ENCODE data around the gene KLRG1.

Gene KLRG1

GRCh38 chr12:8989413-8989812, at the start of gene KLRG1:
Gene KLRG1, plus strand, starts transcription at chr12:8989546. Its CDS starts 90 bp downstream, at chr12:8989636.
- Mint-ChIP-seq H3K27ac (peak within 1 kb of the TSS; percentile 84), H3K4me3 (peak within 1 kb of the TSS; percentile 51)
- DNase-seq: no peak

DNA sequence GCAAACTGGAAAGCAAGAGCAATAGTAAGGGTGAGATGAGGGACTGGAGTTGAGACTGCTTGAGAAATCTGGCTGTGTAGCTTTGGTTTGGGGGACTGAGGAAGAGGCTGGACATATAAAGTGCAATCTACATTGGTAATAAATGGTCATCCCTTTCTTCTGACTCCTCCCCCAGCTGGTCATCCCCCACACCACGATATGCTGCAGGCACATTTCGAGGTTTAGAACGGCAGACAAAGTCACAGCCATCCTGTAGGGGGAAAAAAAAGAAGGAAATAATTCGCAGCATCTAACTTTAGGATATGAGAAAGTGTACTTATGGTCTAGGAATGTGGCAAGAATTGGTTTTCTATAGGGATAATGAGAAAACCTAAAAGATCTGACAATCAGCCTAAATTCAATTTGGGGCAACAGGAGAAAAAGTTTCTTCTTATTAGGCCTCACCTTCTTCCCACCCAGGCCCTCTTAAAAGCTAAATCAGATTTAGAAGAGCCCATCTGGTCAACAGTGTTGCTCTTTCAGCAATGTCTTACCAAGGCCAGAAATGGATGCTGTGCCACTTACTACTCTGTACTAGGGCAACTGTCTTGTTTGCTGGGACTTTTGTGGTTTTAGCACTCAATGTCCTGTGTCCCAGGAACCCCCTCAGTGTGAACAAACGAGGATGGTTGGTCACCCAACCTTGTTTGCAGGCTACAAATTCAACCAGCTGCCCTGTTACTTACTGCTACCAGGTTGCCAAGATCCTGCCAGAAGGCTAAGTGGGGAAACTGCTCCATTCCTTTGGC, 47.5 kb upstream of the KLRG1 start:
- CTCF ChIA-PET: no interaction called here
- H3K9me3 Mint-ChIP-seq: no peaks in the 10 kb centered on the region
- peak overlapping the region; percentile 21 for H3K27ac Mint-ChIP-seq
- H3K4me1 Mint-ChIP-seq: peaks cover 12% of the 10 kb centered on the region
- no peaks in the 10 kb centered on the region for H3K27me3 Mint-ChIP-seq
- no peak for DNase-seq
- H3K4me3 Mint-ChIP-seq: no peak overlapping the region
- peaks cover 51% of the 10 kb centered on the region for H3K36me3 Mint-ChIP-seq

More at GRCh38 chr12:8989413-8989812, at the start of gene KLRG1:
- H3K9me3 Mint-ChIP-seq: peaks cover 5% of the 10 kb centered on the region
- H3K36me3 Mint-ChIP-seq: peaks cover 11% of the 10 kb centered on the region
- no peaks in the 10 kb centered on the region for H3K27me3 Mint-ChIP-seq
- CTCF ChIA-PET: interaction anchor here (0.6 to 0.9 kb wide), 2 partner anchors 45 to 449 kb away, joined by 3 read pairs; no protein-coding TSS in a partner anchor
- H3K4me1 Mint-ChIP-seq: peaks cover 65% of the 10 kb centered on the region

DNA sequence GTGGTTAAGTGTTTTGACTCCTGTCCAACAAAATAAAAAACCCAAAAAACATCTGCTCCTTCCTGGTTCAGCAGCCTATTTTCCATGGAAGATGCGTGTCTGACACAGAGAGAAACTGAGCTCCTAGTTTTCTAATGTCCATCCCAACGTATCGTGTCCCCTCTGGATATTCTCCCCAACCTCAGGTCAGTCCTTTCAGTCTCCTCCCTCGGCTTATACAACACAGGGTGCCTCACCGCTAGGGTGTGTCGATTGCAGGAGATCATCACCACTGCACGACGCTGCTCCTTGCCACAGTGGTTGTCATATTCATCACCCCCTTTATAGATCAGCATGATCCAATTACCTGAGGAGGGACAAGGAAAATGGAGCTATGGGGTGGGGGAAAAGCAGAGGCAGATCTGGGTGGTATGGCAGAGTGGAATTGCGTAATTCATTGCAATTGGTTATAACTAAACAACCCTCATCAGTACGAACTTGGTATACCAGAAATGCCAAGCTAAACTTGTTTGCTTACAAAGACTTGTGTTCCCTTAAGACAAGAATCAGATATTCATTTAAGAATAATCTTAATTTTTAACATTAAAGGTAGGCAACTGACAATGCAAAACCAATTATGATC, 45.7 kb upstream of the KLRG1 start:
- no peak for DNase-seq
- CTCF ChIA-PET: interaction anchor here (1.2 kb wide), 1 partner anchor 106 kb away, joined by 3 read pairs; no protein-coding TSS in a partner anchor
- Mint-ChIP-seq H3K4me1 (peaks cover 27% of the 10 kb centered on the region), H3K4me3 (no peak overlapping the region), H3K9me3 (no peaks in the 10 kb centered on the region), H3K27ac (no peak overlapping the region), H3K27me3 (no peaks in the 10 kb centered on the region), H3K36me3 (peaks cover 51% of the 10 kb centered on the region)

GRCh38 chr12:8946733-8947132, 42.6 kb upstream of the KLRG1 start:
- peaks cover 43% of the 10 kb centered on the region for H3K36me3 Mint-ChIP-seq
- no peaks in the 10 kb centered on the region for H3K27me3 Mint-ChIP-seq
- CTCF ChIA-PET: interaction anchor here (1.4 kb wide), 1 partner anchor 56 kb away, joined by 4 read pairs; no protein-coding TSS in a partner anchor

GRCh38 chr12:8947737-8948136, 41.6 kb upstream of the KLRG1 start:
- CTCF ChIA-PET: interaction anchor here (0.9 to 1.5 kb wide), 2 partner anchors 106 to 266 kb away, joined by 3 read pairs; no protein-coding TSS in a partner anchor
- peaks cover 37% of the 10 kb centered on the region for H3K36me3 Mint-ChIP-seq
- peaks cover 48% of the 10 kb centered on the region for H3K4me1 Mint-ChIP-seq
- no peak overlapping the region for H3K27ac Mint-ChIP-seq
- H3K9me3 Mint-ChIP-seq: peaks cover 3% of the 10 kb centered on the region
- peak overlapping the region; percentile 56 for H3K4me3 Mint-ChIP-seq
- no peaks in the 10 kb centered on the region for H3K27me3 Mint-ChIP-seq
- DNase-seq: no peak

More at GRCh38 chr12:8946733-8947132, 42.6 kb upstream of the KLRG1 start:
- Mint-ChIP-seq H3K27ac (peak overlapping the region; percentile 9), H3K4me1 (peaks cover 38% of the 10 kb centered on the region), H3K9me3 (no peaks in the 10 kb centered on the region), H3K4me3 (peak overlapping the region; percentile 16)
- DNase-seq: no peak

DNA sequence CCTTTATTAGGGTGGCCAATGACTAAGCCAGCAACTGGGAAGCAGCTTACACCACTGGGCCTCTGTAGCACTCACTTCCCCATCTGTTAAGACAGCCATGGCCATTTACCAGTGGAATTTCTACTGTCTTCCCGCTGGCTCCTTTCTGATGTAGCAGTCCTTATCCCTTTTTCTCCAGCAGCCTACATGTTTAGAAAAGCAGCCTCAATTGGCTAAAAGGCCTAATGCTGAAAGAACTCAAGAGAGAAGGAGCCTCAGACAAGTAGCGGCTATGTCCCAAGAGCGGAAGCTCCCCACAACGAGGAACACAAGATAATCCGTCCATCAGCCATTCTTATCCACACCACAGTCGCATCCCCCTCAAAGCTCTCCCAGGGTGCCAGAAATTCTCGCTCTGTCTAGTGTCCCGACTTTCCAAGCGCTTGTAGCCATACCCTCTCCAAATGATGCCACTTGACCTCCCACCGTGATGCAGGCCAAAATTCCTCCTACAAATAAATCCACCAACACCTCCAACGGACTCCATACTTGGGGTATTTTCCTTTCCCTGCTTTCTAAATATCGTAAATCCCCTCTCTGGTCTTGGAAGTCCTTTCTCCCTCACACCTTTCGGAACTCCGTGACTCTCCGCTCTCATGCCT, 40.5 kb upstream of the KLRG1 start:
- DNase-seq: no peak
- H3K36me3 Mint-ChIP-seq: peaks cover 39% of the 10 kb centered on the region
- H3K27ac Mint-ChIP-seq: peak overlapping the region; percentile 93
- H3K27me3 Mint-ChIP-seq: no peaks in the 10 kb centered on the region
- H3K9me3 Mint-ChIP-seq: peaks cover 8% of the 10 kb centered on the region
- CTCF ChIA-PET: interaction anchor here (0.8 to 5.0 kb wide), 9 partner anchors 38 to 267 kb away, joined by 3 to 61 read pairs (median 5); no protein-coding TSS in a partner anchor
- H3K4me3 Mint-ChIP-seq: peak overlapping the region; percentile 98
- peaks cover 59% of the 10 kb centered on the region for H3K4me1 Mint-ChIP-seq

GRCh38 chr12:8949342-8950220, 39.8 kb upstream of the KLRG1 start, which contains the start of gene M6PR:
Gene M6PR, minus strand, starts transcription at chr12:8949645. Its CDS starts 3,241 bp downstream, at chr12:8946404.
- DNase-seq: peak; percentile 95
- peaks cover 66% of the 10 kb centered on the region for H3K4me1 Mint-ChIP-seq
- peak within 1 kb of the TSS; percentile 98 for H3K4me3 Mint-ChIP-seq
- H3K27ac Mint-ChIP-seq: peak within 1 kb of the TSS; percentile 93
- H3K9me3 Mint-ChIP-seq: peaks cover 8% of the 10 kb centered on the region
- CTCF ChIA-PET: interaction anchor here (0.7 to 5.0 kb wide), 13 partner anchors 9 to 292 kb away, joined by 3 to 82 read pairs (median 6); no protein-coding TSS in a partner anchor
- H3K36me3 Mint-ChIP-seq: peaks cover 43% of the 10 kb centered on the region
- no peaks in the 10 kb centered on the region for H3K27me3 Mint-ChIP-seq

DNA sequence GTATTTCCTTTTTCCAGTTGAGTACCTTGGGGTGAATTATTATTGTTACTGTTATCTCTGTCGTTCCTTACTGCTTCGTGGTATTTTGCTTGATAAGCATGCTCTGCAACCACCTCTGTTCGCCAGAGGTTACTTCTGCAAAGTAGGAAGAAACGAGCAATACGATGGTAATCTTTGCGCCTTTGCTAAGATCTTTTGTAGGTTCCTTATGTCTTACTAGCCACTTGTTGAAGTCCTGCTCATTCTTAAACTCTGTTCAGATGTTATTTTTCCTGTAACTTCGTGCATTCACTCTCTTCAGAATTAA, 39.2 kb upstream of the KLRG1 start:
- Mint-ChIP-seq H3K36me3 (peaks cover 42% of the 10 kb centered on the region), H3K27me3 (no peaks in the 10 kb centered on the region), H3K9me3 (peaks cover 8% of the 10 kb centered on the region), H3K4me3 (peak overlapping the region; percentile 98), H3K27ac (peak overlapping the region; percentile 93), H3K4me1 (peaks cover 68% of the 10 kb centered on the region)
- CTCF ChIA-PET: interaction anchor here (0.8 to 5.0 kb wide), 13 partner anchors 38 to 293 kb away, joined by 3 to 82 read pairs (median 5); no protein-coding TSS in a partner anchor
- DNase-seq: no peak

DNA sequence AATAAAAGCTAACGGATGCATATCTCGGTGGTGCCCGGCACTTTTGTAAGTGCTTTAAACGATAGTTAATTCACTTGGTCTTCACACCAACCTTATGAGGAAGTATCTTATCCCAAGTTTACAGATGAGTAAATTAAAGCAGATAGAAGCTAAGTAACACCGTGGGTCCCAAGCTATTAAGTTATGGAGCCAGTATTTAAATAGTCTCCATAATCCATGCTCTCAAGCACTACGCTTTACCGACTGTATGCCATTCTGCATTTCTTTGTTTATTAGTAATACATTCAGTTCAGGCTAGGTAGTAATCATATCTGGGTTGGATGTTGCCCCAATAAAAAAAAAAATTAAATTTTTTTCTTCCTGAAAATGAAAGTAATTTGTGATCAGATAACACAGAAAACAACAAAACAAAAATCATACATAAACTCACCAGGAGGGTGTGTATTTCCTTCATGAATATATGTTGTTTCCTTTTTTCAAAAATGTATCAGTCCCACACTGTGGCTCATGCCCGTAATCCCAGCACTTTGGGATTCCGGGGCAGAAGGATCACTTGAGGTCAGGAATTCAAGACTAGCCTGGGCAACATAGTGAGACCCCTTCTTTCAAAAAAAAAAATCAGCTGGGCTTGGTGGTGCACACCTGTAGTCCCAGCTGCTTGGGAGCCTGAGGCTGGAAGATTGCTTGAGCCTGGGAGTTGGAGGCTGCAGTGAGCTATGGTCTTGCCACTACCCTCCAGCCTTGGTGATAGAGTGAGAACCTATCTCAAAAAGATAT, 38.5 kb upstream of the KLRG1 start:
- DNase-seq: peak; percentile 36
- Mint-ChIP-seq H3K4me3 (peak overlapping the region; percentile 98), H3K9me3 (peaks cover 10% of the 10 kb centered on the region), H3K4me1 (peaks cover 67% of the 10 kb centered on the region), H3K27ac (peak overlapping the region; percentile 93), H3K27me3 (no peaks in the 10 kb centered on the region), H3K36me3 (peaks cover 37% of the 10 kb centered on the region)
- CTCF ChIA-PET: interaction anchor here (0.6 to 5.0 kb wide), 16 partner anchors 10 to 382 kb away, joined by 3 to 82 read pairs (median 5); partner anchors contain the start of gene PHC1

DNA sequence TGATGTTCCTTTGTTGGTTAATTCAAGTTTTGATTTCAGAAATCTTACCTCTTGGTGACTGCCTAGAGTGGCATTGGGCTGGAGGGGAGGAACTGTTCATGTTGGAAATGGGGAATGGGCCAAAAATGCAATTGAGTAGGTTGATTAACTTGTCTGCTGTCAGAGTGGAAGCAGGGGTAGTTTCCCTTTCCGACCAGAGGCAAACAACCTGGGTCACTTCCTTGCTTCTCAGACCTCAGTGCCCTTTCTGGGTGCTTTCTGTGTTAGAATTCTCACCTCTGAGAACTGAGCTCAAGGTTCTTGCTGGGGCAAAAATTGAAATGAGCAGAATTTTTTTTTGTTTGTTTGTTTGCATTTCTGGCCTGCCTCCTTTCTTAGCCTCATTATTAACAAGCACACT, 37.6 kb upstream of the KLRG1 start:
- H3K9me3 Mint-ChIP-seq: peaks cover 12% of the 10 kb centered on the region
- H3K4me1 Mint-ChIP-seq: peaks cover 62% of the 10 kb centered on the region
- no peaks in the 10 kb centered on the region for H3K27me3 Mint-ChIP-seq
- H3K27ac Mint-ChIP-seq: peak overlapping the region; percentile 93
- CTCF ChIA-PET: interaction anchor here (0.6 to 5.0 kb wide), 13 partner anchors 9 to 382 kb away, joined by 3 to 82 read pairs (median 5); partner anchors contain the start of gene PHC1
- H3K36me3 Mint-ChIP-seq: peaks cover 36% of the 10 kb centered on the region
- H3K4me3 Mint-ChIP-seq: peak overlapping the region; percentile 98
- DNase-seq: peak; percentile 38

GRCh38 chr12:8953773-8954402, 35.5 kb upstream of the KLRG1 start:
- peaks cover 41% of the 10 kb centered on the region for H3K36me3 Mint-ChIP-seq
- peaks cover 16% of the 10 kb centered on the region for H3K9me3 Mint-ChIP-seq
- no peaks in the 10 kb centered on the region for H3K27me3 Mint-ChIP-seq
- peaks cover 56% of the 10 kb centered on the region for H3K4me1 Mint-ChIP-seq
- CTCF ChIA-PET: interaction anchor here (1.2 to 5.0 kb wide), 2 partner anchors 79 to 85 kb away, joined by 8 to 28 read pairs; no protein-coding TSS in a partner anchor
- DNase-seq: peak; percentile 62
- H3K4me3 Mint-ChIP-seq: peak overlapping the region; percentile 56
- peak overlapping the region; percentile 93 for H3K27ac Mint-ChIP-seq

DNA sequence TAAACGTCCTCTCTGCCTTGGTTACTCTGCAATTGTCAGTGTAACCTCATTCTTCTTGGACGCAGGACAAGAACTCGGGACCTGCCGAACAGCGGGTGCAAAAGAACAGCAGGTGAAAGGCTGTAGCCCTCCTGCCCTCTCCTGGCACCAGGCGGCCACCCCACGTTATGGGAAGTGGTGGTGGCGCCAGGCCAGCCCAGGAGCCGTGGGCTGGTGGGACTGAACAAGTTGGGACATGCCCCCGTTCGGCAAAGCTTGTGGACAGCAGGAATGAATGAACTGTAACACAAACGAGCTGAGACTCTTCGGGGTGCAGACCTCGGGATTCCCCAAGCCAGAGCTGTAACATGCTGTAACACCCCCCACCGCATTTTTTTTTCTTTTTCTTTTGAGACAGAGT, 33.3 kb upstream of the KLRG1 start:
- Mint-ChIP-seq H3K27me3 (no peaks in the 10 kb centered on the region), H3K4me3 (no peak overlapping the region), H3K36me3 (peaks cover 48% of the 10 kb centered on the region), H3K27ac (no peak overlapping the region), H3K9me3 (peaks cover 16% of the 10 kb centered on the region), H3K4me1 (peaks cover 66% of the 10 kb centered on the region)
- no peak for DNase-seq
- CTCF ChIA-PET: interaction anchor here (1.0 kb wide), 1 partner anchor 22 kb away, joined by 3 read pairs; no protein-coding TSS in a partner anchor
